NT2/D1 (cell line): ENCODE data around the gene SLC2A3.
A peak's percentile ranks its signal among the peaks of the same experiment; 100 is the strongest.
"Not testable (repeated sequence)": the region's sequence is repeated elsewhere in the genome, so short reads cannot be mapped to it uniquely, and the experiment has no call there.

ENCODE experiments used
- DNase-seq: peaks from one replicate; pipeline ENCODE4 v3.0.0-alpha.2; 2011; ENCODE audit warnings: low read depth, low spot score
- H3K27me3 ChIP-seq: 2 replicates; pipeline ENCODE4 v1.6.0; 2011; ENCODE audit warnings: mild to moderate bottlenecking; ENCODE audit not compliant: insufficient read length, insufficient read depth
- H3K36me3 ChIP-seq: 2 replicates; pipeline ENCODE4 v1.6.1; 2011; ENCODE audit warnings: mild to moderate bottlenecking, low read length, mixed read lengths; ENCODE audit not compliant: insufficient read depth, insufficient read length
- H3K4me1 ChIP-seq: 2 replicates; pipeline ENCODE4 v1.5.1; 2011; ENCODE audit not compliant: insufficient read depth, insufficient read length
- H3K4me3 ChIP-seq: 2 replicates; pipeline ENCODE4 v1.5.1; 2011; ENCODE audit warnings: low read depth; ENCODE audit not compliant: insufficient read length
- H3K9ac ChIP-seq: 2 replicates; pipeline ENCODE4 v1.6.0; 2011; ENCODE audit warnings: low read depth; ENCODE audit not compliant: insufficient read length
- H3K9me3 ChIP-seq: 2 replicates; pipeline ENCODE4 v1.5.1; 2011; ENCODE audit warnings: mild to moderate bottlenecking, low read length; ENCODE audit not compliant: insufficient read depth
- SUZ12 ChIP-seq: IDR thresholded peaks from 2 replicates; pipeline ENCODE4 v1.6.1; 2011; ENCODE audit not compliant: insufficient read length, insufficient read depth; ENCODE audit errors: extremely low read depth
- YY1 ChIP-seq: IDR thresholded peaks from 2 replicates; pipeline ENCODE4 v1.6.1; 2011; ENCODE audit not compliant: insufficient read length, insufficient read depth
- ZNF274 ChIP-seq: IDR thresholded peaks from 2 replicates; pipeline ENCODE4 v1.6.1; 2011; ENCODE audit warnings: mild to moderate bottlenecking, low read depth, low read length

Gene SLC2A3

GRCh38 chr12:7948589-7949260 lies 12.7 kb upstream of the SLC2A3 start:
- no peak overlapping the region for H3K9ac ChIP-seq
- no peaks in the 10 kb centered on the region for H3K36me3 ChIP-seq
- no peak for DNase-seq
- no peak for TF ChIP-seq ZNF274
- no peak for TF ChIP-seq SUZ12
- no peaks in the 10 kb centered on the region for H3K9me3 ChIP-seq
- no peaks in the 10 kb centered on the region for H3K27me3 ChIP-seq
- H3K4me1 ChIP-seq: no peaks in the 10 kb centered on the region
- no peak overlapping the region for H3K4me3 ChIP-seq

DNA sequence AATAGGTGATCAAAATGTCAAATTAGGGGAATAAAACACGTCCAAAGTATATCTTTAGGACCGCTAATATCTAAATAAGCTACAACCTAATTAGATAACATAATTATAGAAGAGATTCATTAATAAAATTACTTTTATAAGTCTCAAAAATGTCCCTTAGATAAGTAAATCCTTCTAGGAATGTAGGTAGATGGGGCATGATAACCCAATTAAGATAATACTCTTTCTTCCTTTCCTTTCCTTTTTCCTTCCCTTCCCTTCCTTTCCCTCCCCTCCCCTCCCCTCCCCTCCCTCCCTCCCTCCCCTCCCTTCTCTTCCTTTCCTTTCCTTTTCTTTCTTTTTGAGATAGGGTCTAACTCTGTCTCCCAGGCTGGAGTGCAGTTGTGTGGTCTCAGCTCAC lies 11.0 kb upstream of the SLC2A3 start:
- Histone ChIP-seq H3K27me3 (no peaks in the 10 kb centered on the region), H3K9me3 (no peaks in the 10 kb centered on the region), H3K4me1 (no peaks in the 10 kb centered on the region), H3K4me3 (no peak overlapping the region), H3K9ac (no peak overlapping the region), H3K36me3 (no peaks in the 10 kb centered on the region)
- TF ChIP-seq ZNF274: no peak
- TF ChIP-seq SUZ12: no peak
- TF ChIP-seq YY1: no peak
- no peak for DNase-seq

DNA sequence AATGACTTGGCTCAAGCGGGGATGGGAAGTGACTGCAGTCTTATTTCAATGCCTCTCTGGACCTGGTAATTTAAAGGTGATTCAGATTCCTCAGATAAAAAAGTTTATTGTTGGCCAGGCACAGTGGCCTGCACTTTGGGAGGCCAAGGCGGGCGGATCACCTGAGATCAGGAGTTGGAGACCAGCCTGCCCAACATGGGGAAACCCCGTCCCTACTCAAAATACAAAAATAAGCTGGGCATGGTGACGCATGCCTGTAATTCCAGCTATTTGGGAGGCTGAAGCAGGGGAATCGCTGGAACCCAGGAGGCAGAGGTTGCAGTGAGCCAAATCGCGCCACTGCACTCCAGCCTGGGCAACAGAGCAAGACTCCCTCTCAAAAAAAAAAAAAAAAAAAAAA lies 8.8 kb upstream of the SLC2A3 start:
- not testable (repeated sequence) for H3K4me1 ChIP-seq, H3K36me3 ChIP-seq, DNase-seq, H3K27me3 ChIP-seq, H3K4me3 ChIP-seq, H3K9me3 ChIP-seq, H3K9ac ChIP-seq

- no peak for TF ChIP-seq ZNF274
- TF ChIP-seq SUZ12: no peak
- no peak for TF ChIP-seq YY1
- Histone ChIP-seq H3K4me3 (no peak overlapping the region), H3K4me1 (no peaks in the 10 kb centered on the region), H3K36me3 (no peaks in the 10 kb centered on the region), H3K27me3 (no peaks in the 10 kb centered on the region), H3K9ac (no peak overlapping the region), H3K9me3 (no peaks in the 10 kb centered on the region)
- DNase-seq: no peak
Measured at GRCh38 chr12:7940906-7941305, 4.9 kb upstream of the SLC2A3 start.

DNA sequence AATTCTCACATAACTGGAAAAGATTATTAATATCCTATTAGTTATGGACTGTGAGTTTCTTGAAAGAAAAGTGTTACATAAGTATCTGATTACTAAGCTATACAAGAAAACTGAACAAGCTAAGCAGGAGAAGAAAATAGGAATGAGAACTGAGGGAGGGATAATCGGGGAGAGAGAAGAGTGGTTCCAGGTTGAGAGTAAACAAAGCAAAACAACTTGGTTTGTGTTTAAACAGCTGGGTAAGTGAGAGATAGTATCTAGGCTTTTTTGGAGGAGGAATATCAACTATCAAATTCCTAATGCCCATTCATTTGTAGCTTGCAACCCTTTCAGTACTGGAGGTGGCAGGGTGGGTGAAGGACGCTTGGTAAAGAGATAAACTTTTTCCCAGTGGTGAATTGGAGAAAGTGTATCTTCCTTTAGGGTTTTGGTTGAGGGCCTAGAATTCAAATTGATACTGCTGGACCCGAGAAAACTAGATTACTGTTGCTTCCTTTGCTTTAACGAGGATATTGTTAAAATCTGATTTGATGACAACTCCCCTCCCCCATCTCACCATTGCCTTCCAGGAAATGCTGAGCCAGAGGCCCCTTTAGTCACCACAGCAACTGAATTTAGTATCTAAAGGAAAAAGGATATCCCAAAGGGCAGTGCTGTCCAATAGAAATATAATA lies 2.0 kb upstream of the SLC2A3 start:
- TF ChIP-seq YY1: no peak
- no peak overlapping the region for H3K9ac ChIP-seq
- H3K9me3 ChIP-seq: no peaks in the 10 kb centered on the region
- no peaks in the 10 kb centered on the region for H3K27me3 ChIP-seq
- no peak overlapping the region for H3K4me3 ChIP-seq
- DNase-seq: no peak
- no peaks in the 10 kb centered on the region for H3K4me1 ChIP-seq
- H3K36me3 ChIP-seq: peaks cover 28% of the 10 kb centered on the region

DNA sequence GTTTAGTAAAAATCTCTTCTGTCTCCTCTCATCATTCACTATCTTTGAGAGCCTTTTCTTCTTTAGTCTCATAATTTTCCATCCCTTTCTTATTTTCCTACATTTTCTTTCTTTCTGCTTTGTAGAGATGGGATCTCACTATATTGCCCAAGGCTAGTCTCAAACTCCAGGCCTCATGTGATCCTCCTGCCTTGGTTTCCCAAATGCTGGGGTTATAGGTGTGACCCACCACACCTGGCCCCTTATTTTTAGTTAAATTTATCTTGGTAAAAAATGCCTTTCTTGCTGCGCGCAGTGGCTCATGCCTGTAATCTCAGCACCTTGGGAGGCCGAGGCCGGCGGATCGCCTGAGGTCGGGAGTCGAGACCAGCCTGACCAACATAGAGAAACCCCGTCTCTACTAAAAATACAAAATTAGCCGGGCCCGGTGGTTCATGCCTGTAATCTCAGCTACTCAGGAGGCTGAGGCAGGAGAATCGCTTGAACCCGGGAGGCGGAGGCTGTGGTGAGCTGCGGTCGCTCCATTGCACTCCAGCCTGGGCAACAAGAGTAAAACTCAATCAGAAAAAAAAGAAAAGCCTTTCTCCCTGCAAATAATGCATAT lies 996 bp downstream of the SLC2A3 start:
- H3K36me3 ChIP-seq: peaks cover 58% of the 10 kb centered on the region
- no peaks in the 10 kb centered on the region for H3K27me3 ChIP-seq
- DNase-seq: no peak
- peak overlapping the region; percentile 94 for H3K9ac ChIP-seq
- TF ChIP-seq SUZ12 (no peak), ZNF274 (no peak), YY1 (no peak)
- H3K4me1 ChIP-seq: peaks cover 4% of the 10 kb centered on the region
- peak overlapping the region; percentile 88 for H3K4me3 ChIP-seq
- no peaks in the 10 kb centered on the region for H3K9me3 ChIP-seq

DNA sequence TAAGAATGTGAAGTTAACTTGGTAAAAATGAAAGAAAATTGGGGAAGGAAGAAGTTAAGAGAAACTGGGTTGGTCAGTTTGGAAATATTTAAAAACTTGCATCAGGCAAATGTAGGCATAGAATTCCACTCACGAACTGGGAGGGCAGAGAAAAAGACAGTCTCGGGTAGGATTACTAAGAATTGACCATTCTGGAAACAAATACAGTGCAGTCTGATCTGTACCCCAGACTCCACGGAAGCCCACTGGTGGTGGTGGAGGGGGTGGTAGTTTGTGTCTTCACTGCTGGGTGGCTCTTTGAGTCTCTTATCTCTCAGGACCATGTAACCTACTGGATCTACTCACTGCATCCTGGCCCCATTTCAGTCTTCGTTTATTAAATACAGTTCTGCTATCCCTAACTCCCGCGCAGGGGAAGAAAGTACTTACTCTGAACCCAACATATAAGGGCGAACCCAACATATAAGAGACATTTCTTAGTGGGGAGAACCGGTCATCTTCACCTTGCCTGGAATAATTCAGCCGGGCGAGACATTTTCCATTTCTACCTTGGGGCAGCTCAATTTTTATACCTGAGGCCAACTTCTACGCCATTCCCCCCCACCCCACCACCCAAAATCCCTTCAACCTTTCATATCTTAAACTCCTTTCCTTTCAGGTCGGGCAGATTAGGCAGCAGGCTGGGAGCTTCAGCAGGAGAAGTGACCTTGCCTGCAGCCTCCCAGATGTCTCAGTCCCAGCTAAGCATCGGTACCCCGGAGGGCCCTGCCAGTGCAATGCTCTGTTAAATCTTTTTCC lies 1.7 kb downstream of the SLC2A3 start:
- Histone ChIP-seq H3K9me3 (no peaks in the 10 kb centered on the region), H3K27me3 (no peaks in the 10 kb centered on the region), H3K4me3 (peak overlapping the region; percentile 88), H3K9ac (peak overlapping the region; percentile 94), H3K4me1 (peaks cover 4% of the 10 kb centered on the region), H3K36me3 (peaks cover 65% of the 10 kb centered on the region)
- DNase-seq: no peak
- no peak for TF ChIP-seq ZNF274
- TF ChIP-seq YY1: no peak
- TF ChIP-seq SUZ12: no peak
